H1 (cell line): ENCODE measurements around the gene ADNP. TPM values are rescaled to one million over a fixed set of nuclear protein-coding genes. Genes with fewer than 3 reads are reported as not detected.

ENCODE experiments used
- CTCF ChIA-PET: fragments of 300-600 bp; sonication (Branson Sonifier 250); formaldehyde crosslinking; loops from one replicate; lab custom pipeline; 2021; ENCODE audit not compliant: partially characterized antibody; lab: Charles Lee
- POLR2A ChIA-PET: fragments of 300-600 bp; sonication (Branson Sonifier 250); formaldehyde crosslinking; loops from one replicate; lab custom pipeline; 2021; ENCODE audit warnings: inconsistent platforms; ENCODE audit not compliant: partially characterized antibody; lab: Charles Lee
- DNase-seq, 2 experiments: peaks; one replicate each; pipeline versions ENCODE4 v3.0.0 to v3.0.0-alpha.2; 2010 to 2022; ENCODE audit warnings: low spot score in 2 of 2, low read depth in 1 of 2, mixed read lengths in 1 of 2
- FAIRE-seq: peaks from 2 replicates; lab custom pipeline; 2011; peaks lifted over from hg19 to GRCh38; lab: Jason Lieb, UNC
- H2AFZ ChIP-seq: 2 replicates; pipeline ENCODE4 v1.8.1; 2012; ENCODE audit warnings: low read length, inconsistent platforms
- H2AK5ac ChIP-seq: 2 replicates; pipeline ENCODE4 v1.6.1; 2013; ENCODE audit warnings: low read depth, low read length
- H2BK120ac ChIP-seq: replicated peaks from 2 replicates; pipeline ENCODE3; 2013; ENCODE audit warnings: low read depth, low read length, inconsistent platforms
- H2BK12ac ChIP-seq: 2 replicates; pipeline ENCODE4 v1.6.1; 2013; ENCODE audit warnings: low read depth, low read length
- H2BK15ac ChIP-seq: 2 replicates; pipeline ENCODE4 v1.6.1; 2013; ENCODE audit warnings: low read length
- H2BK20ac ChIP-seq: 2 replicates; pipeline ENCODE4 v1.6.1; 2013; ENCODE audit warnings: low read length
- H2BK5ac ChIP-seq: 2 replicates; pipeline ENCODE4 v1.6.1; 2013; ENCODE audit warnings: low read depth, low read length
- H3K14ac ChIP-seq: 2 replicates; pipeline ENCODE4 v1.6.1; 2013; ENCODE audit warnings: inconsistent platforms; ENCODE audit not compliant: insufficient read length
- H3K18ac ChIP-seq: 2 replicates; pipeline ENCODE4 v1.6.1; 2013; ENCODE audit warnings: low read length; ENCODE audit errors: extremely low read depth
- H3K23ac ChIP-seq: 2 replicates; pipeline ENCODE4 v1.6.1; 2013; ENCODE audit warnings: inconsistent platforms; ENCODE audit not compliant: insufficient read length
- H3K23me2 ChIP-seq: 2 replicates; pipeline ENCODE4 v1.6.1; 2013; ENCODE audit warnings: low read depth, low read length
- H3K27ac ChIP-seq: 2 replicates; pipeline ENCODE4 v1.6.1; 2011; ENCODE audit warnings: low read depth, low read length, inconsistent platforms
- H3K27me3 ChIP-seq, 4 experiments: replicated peaks in 1 of 4; 1 replicate in 1 of 4; 2 replicates in 3 of 4; pipeline versions ENCODE4 v1.6.1 to v1.8.1; 2011 to 2013; ENCODE audit warnings: low read length in 3 of 4, mild to moderate bottlenecking in 3 of 4, inconsistent platforms in 2 of 4, mixed read lengths in 2 of 4, moderate library complexity in 1 of 4; ENCODE audit not compliant: control insufficient read depth in 3 of 4, insufficient read depth in 3 of 4; ENCODE audit errors: extremely low read depth in 1 of 4
- H3K36me3 ChIP-seq, 4 experiments: 2 replicates each; pipeline versions ENCODE4 v1.6.1 to v1.8.1; 2011 to 2013; ENCODE audit warnings: mild to moderate bottlenecking in 4 of 4, low read length in 3 of 4, moderate library complexity in 2 of 4, control low read depth in 1 of 4, inconsistent platforms in 1 of 4; ENCODE audit not compliant: insufficient read depth in 4 of 4, control insufficient read depth in 2 of 4
- H3K4ac ChIP-seq: replicated peaks from 2 replicates; pipeline ENCODE3; 2013; ENCODE audit warnings: low read length, low read depth, mixed read lengths, inconsistent platforms; ENCODE audit not compliant: insufficient read length
- H3K4me1 ChIP-seq, 4 experiments: replicated peaks in 1 of 4; 1 replicate in 1 of 4; 2 replicates in 3 of 4; pipeline versions ENCODE4 v1.6.1 to v1.8.1; 2011 to 2013; ENCODE audit warnings: low read length in 3 of 4, inconsistent platforms in 2 of 4, mixed read lengths in 1 of 4; ENCODE audit not compliant: insufficient read depth in 4 of 4, control insufficient read depth in 3 of 4
- H3K4me2 ChIP-seq, 2 experiments: 2 replicates each; pipeline versions ENCODE4 v1.6.1 to v1.8.1; 2011 to 2013; ENCODE audit warnings: low read depth in 2 of 2, low read length in 2 of 2, control low read depth in 1 of 2, inconsistent platforms in 1 of 2, mild to moderate bottlenecking in 1 of 2; ENCODE audit not compliant: insufficient read depth in 1 of 2
- H3K4me3 ChIP-seq, 4 experiments: fragments of 200-600, 300-600 bp in 1 of 4; sonication (generic), shearing (Covaris generic), sonication (Bioruptor Twin) in 1 of 4; 2 replicates each; pipeline versions ENCODE4 v1.5.1 to v1.8.1; 2011 to 2016; ENCODE audit warnings: low read length in 4 of 4, low read depth in 3 of 4, control low read depth in 2 of 4, inconsistent platforms in 2 of 4, mild to moderate bottlenecking in 2 of 4, mixed read lengths in 1 of 4, moderate library complexity in 1 of 4; ENCODE audit not compliant: insufficient read depth in 2 of 4; ENCODE audit errors: extremely low read depth in 1 of 4
- H3K56ac ChIP-seq: replicated peaks from 2 replicates; pipeline ENCODE3; 2013; ENCODE audit warnings: low read depth, mild to moderate bottlenecking, mixed read lengths, low read length, inconsistent platforms; ENCODE audit not compliant: insufficient read length
- H3K79me1 ChIP-seq: 2 replicates; pipeline ENCODE4 v1.6.1; 2013; ENCODE audit warnings: low read depth, low read length, control low read depth
- H3K79me2 ChIP-seq, 2 experiments: 2 replicates each; pipeline versions ENCODE4 v1.6.1 to v1.8.1; 2012 to 2013; ENCODE audit warnings: low read length in 2 of 2, mild to moderate bottlenecking in 2 of 2, inconsistent platforms in 1 of 2; ENCODE audit not compliant: insufficient read depth in 2 of 2, control insufficient read depth in 1 of 2
- H3K9ac ChIP-seq, 4 experiments: replicated peaks in 1 of 4; 1 replicate in 1 of 4; 2 replicates in 3 of 4; pipeline versions ENCODE4 v1.6.1 to v1.8.1; 2011 to 2013; ENCODE audit warnings: low read depth in 3 of 4, low read length in 3 of 4, control low read depth in 2 of 4, mild to moderate bottlenecking in 2 of 4, moderate library complexity in 2 of 4, inconsistent platforms in 1 of 4; ENCODE audit errors: extremely low read depth in 1 of 4
- H3K9me3 ChIP-seq, 2 experiments: 2 replicates each; pipeline versions ENCODE4 v1.6.1 to v1.8.1; 2012 to 2013; ENCODE audit warnings: mild to moderate bottlenecking in 2 of 2, moderate library complexity in 2 of 2, control low read depth in 1 of 2, inconsistent platforms in 1 of 2, low read depth in 1 of 2, low read length in 1 of 2, mixed read lengths in 1 of 2; ENCODE audit not compliant: insufficient read depth in 2 of 2
- H4K20me1 ChIP-seq, 2 experiments: replicated peaks in 1 of 2; 2 replicates each; pipeline versions ENCODE3 to v1.8.1; 2011 to 2013; ENCODE audit warnings: inconsistent platforms in 2 of 2, low read length in 2 of 2, mild to moderate bottlenecking in 1 of 2; ENCODE audit not compliant: insufficient read depth in 2 of 2, control insufficient read depth in 1 of 2
- H4K5ac ChIP-seq: 2 replicates; pipeline ENCODE4 v1.6.1; 2013; ENCODE audit warnings: low read length, low read depth, mixed read lengths, inconsistent platforms; ENCODE audit not compliant: insufficient read length
- H4K8ac ChIP-seq: 2 replicates; pipeline ENCODE4 v1.8.0; 2013; ENCODE audit warnings: mild to moderate bottlenecking, moderate library complexity, low read length, inconsistent platforms; ENCODE audit not compliant: insufficient read depth; ENCODE audit errors: extremely low read depth
- H4K91ac ChIP-seq: replicated peaks from 2 replicates; pipeline ENCODE3; 2013; ENCODE audit warnings: low read length, mixed read lengths, inconsistent platforms; ENCODE audit not compliant: insufficient read length
- E2F6 ChIP-seq: IDR thresholded peaks from 2 replicates; pipeline ENCODE4 v1.6.1; 2012; ENCODE audit warnings: inconsistent platforms
- JUN ChIP-seq: IDR thresholded peaks from 2 replicates; pipeline ENCODE4 v1.6.1; 2011; ENCODE audit warnings: low read depth, mild to moderate bottlenecking, improper control_type of control experiment, low read length
- JUND ChIP-seq: IDR thresholded peaks from 2 replicates; pipeline ENCODE4 v1.6.1; 2011; ENCODE audit warnings: mild to moderate bottlenecking, improper control_type of control experiment, low read length
- SP1 ChIP-seq: IDR thresholded peaks from 2 replicates; pipeline ENCODE4 v1.6.1; 2011; ENCODE audit warnings: low read depth, low read length
- whole genome bisulfite sequencing, 2 experiments: shearing (Covaris generic) in 1 of 2; methylation state at CpG; one replicate each; pipeline versions ENCODE4 v1.1.6 to v1.1.7; 2013 to 2015; ENCODE audit warnings: low lambda C conversion rate in 2 of 2, mixed read lengths in 2 of 2, inconsistent platforms in 1 of 2, low coverage in 1 of 2, missing lambda C conversion rate in 1 of 2; ENCODE audit not compliant: insufficient replicate concordance in 2 of 2, insufficient coverage in 1 of 2, insufficient read length in 1 of 2; ENCODE audit errors: extremely low coverage in 1 of 2, missing lambda C conversion rate in 1 of 2; 5-methylcytosine and 5-hydroxymethylcytosine counted together
- polyA plus RNA-seq, 7 experiments: library from polyadenylated mRNA; depleted of rRNA in 3 of 7; stranded (reverse) in 5 of 7; unstranded in 2 of 7; fragments of >200 nt in 5 of 7; fragments of 200-250 nt in 2 of 7; gene quantifications; 1 replicate in 5 of 7; 2 replicates in 1 of 7; 4 replicates in 1 of 7; pipeline versions ENCODE4 v1.2.1 to v1.2.3, GENCODE V29; 2011 to 2013; ENCODE audit warnings: missing spikeins in 2 of 7, mixed read lengths in 2 of 7
- total RNA-seq: library from RNA; stranded (reverse); fragmentation: NEBNext Ultra II Directional; extraction: Animal tissue kit (Norgen Biotek cat#: 25700); gene quantifications from 2 replicates; pipeline ENCODE4 v1.2.1, GENCODE V29; 2021

ADNP gene
- total and polyA plus RNA-seq, 2 of the 8 experiments (the other 6 are each of a cell fraction or from before 2014, with no cell fraction given) = 31.6 to 123 TPM

- no peak overlapping the region for H3K9ac ChIP-seq
- no peak overlapping the region for H3K4ac ChIP-seq
- H3K9me3 ChIP-seq = no peaks in the 10 kb centered on the region
- peak overlapping the region; percentile 75; the same call in 1 of the 2 replicates for H2AK5ac ChIP-seq
- FAIRE-seq = no peak
- H3K18ac ChIP-seq = peak overlapping the region; percentile 78; the same call in 1 of the 2 replicates
- ChIA-PET CTCF (interaction anchor here (0.9 to 1.5 kb wide), 10 partner anchors 9 to 453 kb away, joined by 3 to 7 read pairs (median 3); no protein-coding TSS in a partner anchor), POLR2A (interaction anchor here (0.8 to 2.7 kb wide), 6 partner anchors 17 to 59 kb away, joined by 3 to 9 read pairs (median 4); no protein-coding TSS in a partner anchor)
- no peak overlapping the region for H3K23ac ChIP-seq
- no peak overlapping the region for H3K27ac ChIP-seq
- no peaks in the 10 kb centered on the region; the same call in 1 of the 2 replicates for H3K79me1 ChIP-seq
- no peak overlapping the region for H4K5ac ChIP-seq
- H3K79me2 ChIP-seq = no peaks in the 10 kb centered on the region
- no peaks in the 10 kb centered on the region for H4K20me1 ChIP-seq
- H4K91ac ChIP-seq = peak overlapping the region; percentile 83
- no peak overlapping the region for H3K4me2 ChIP-seq
- H4K8ac ChIP-seq = 0 out of 2 replicates have a peak overlapping the region, but pooled peaks have one; percentile 69
- H3K14ac ChIP-seq = no peak overlapping the region
- WGBS, 2 experiments = 88% methylated on average over 6 of the region's 6 CpGs; no CpG with 5 or more reads in 1 of the 2 experiments
- no peak for DNase-seq
- 0 out of 2 replicates have a peak overlapping the region, but pooled peaks have one; percentile 65 for H2BK15ac ChIP-seq
- no peak overlapping the region for H2AFZ ChIP-seq
- no peaks in the 10 kb centered on the region for H3K36me3 ChIP-seq
- no peak overlapping the region for H3K56ac ChIP-seq
- H2BK120ac ChIP-seq = no peak overlapping the region
- TF ChIP-seq JUND = no peak
- TF ChIP-seq JUN = no peak
- no peak for TF ChIP-seq E2F6
- TF ChIP-seq SP1 = no peak
- H2BK5ac ChIP-seq = no peak overlapping the region
- no peak overlapping the region for H2BK20ac ChIP-seq
- no peak overlapping the region for H3K4me3 ChIP-seq
- peaks cover 5 to 22% (median 11%) of the 10 kb centered on the region in 4 experiments for H3K4me1 ChIP-seq
- no peaks in the 10 kb centered on the region for H3K27me3 ChIP-seq
- H2BK12ac ChIP-seq = peak overlapping the region; percentile 92; the same call in 1 of the 2 replicates
- no peaks in the 10 kb centered on the region for H3K23me2 ChIP-seq
Observed at GRCh38 chr20:50865114-50865513, 66.1 kb downstream of the ADNP start.
